Activated CD8-positive, alpha-beta memory T cell treated with anti-CD3 and anti-CD28 coated beads for 1 hour (primary cell): ENCODE results near the gene THSD1.
"Not testable (repeated sequence)": the region's sequence is repeated elsewhere in the genome, so short reads cannot be mapped to it uniquely, and the experiment has no call there.

Experiments used
- DNase-seq, 2 donors: peaks; one replicate each; pipeline ENCODE4 v3.0.0-alpha.2; 2020; ENCODE audit warnings: low read depth in 1 of 2; ENCODE audit errors: extremely low read depth in 1 of 2

The THSD1 gene

GRCh38 chr13:52411629-52412028, 5.7 kb upstream of the THSD1 start:
- DNase-seq = no peak

- DNase-seq = not testable (repeated sequence)
These were observed 2.2 kb upstream of the THSD1 start for GRCh38 chr13:52408071-52408658.

- DNase-seq = not testable (repeated sequence)
These were observed 1.5 kb upstream of the THSD1 start for GRCh38 chr13:52407436-52407835.

- DNase-seq = no peak
These were observed 657 bp upstream of the THSD1 start for GRCh38 chr13:52406629-52407028.

- DNase-seq = no peak
These were observed 604 bp downstream of the THSD1 start for GRCh38 chr13:52405369-52405766.

- DNase-seq = no peak
These were observed 6.3 kb downstream of the THSD1 start for GRCh38 chr13:52399708-52400107.

GRCh38 chr13:52399046-52399445, 6.9 kb downstream of the THSD1 start:
- no peak for DNase-seq

GRCh38 chr13:52395704-52396103, 10.3 kb downstream of the THSD1 start:
- DNase-seq = no peak

- DNase-seq = no peak
These were observed 11.4 kb downstream of the THSD1 start for GRCh38 chr13:52394586-52394985.

- no peak for DNase-seq
These were observed 12.2 kb downstream of the THSD1 start for GRCh38 chr13:52393572-52394357.

GRCh38 chr13:52387721-52388120, 18.3 kb downstream of the THSD1 start:
- no peak for DNase-seq

GRCh38 chr13:52385870-52386269, 20.1 kb downstream of the THSD1 start:
- no peak for DNase-seq

- DNase-seq = no peak
These were observed 22.6 kb downstream of the THSD1 start for GRCh38 chr13:52383366-52383765.

- DNase-seq = no peak
These were observed 27.7 kb downstream of the THSD1 start for GRCh38 chr13:52378312-52378711.

- DNase-seq = no peak
These were observed 28.1 kb downstream of the THSD1 start for GRCh38 chr13:52377898-52378297.

GRCh38 chr13:52374873-52375411, 31.0 kb downstream of the THSD1 start:
- no peak for DNase-seq

- no peak for DNase-seq
These were observed 31.6 kb downstream of the THSD1 start for GRCh38 chr13:52374389-52374788.

- not testable (repeated sequence) for DNase-seq
These were observed 32.7 kb downstream of the THSD1 start for GRCh38 chr13:52373277-52373676.

- DNase-seq = no peak
These were observed 34.2 kb downstream of the THSD1 start for GRCh38 chr13:52371736-52372247.

GRCh38 chr13:52366291-52366690, 39.7 kb downstream of the THSD1 start:
- DNase-seq = no peak

GRCh38 chr13:52362169-52362887, 43.6 kb downstream of the THSD1 start:
- DNase-seq = not testable (repeated sequence)
